ENCODE measurements around the gene AMPH.
A peak's percentile ranks its signal among the peaks of the same experiment; 100 is the strongest.
"Not testable (repeated sequence)": the region's sequence is repeated elsewhere in the genome, so short reads cannot be mapped to it uniquely, and the experiment has no call there.

Gene AMPH

DNA sequence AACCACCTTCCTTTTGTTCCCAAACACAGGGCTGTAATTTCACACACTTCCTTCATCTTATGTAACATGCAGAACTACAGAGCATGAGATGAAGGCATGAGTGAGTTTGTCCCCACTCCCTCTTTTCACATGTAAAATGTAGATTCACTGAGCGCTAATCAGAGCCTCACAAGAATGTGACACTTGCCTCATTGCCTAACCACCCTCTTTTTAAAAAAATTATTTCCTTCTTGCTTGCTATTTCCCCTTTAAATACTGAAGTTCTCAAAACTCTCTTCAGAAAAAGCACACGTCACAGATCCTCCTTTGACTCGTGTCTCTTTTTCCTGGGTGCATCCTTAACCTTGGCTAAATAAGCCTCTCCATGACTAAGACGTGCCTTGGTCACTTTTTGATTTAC, 236.5 kb downstream of the AMPH start:
- no peak for DNase-seq (ENCODE audit: low read depth)

DNA sequence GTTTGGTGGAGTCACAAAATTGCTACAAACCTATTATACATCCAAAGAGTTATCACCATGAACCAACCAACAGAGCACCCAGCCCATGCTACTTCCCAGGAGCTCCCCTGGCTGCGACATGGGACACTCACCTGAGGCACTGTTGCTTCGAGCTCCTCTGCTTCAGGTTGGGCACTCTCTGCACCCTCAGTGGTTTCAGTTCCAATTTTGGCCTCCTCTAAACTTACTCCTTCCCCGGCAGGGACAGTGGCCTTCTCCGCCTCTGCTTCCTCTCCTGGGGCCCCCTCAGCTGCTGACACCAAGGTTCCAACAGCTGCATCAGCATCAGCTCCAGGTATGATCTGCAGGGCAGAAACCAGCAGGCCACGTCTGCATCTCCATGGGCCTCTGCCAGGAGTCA, 237.3 kb downstream of the AMPH start:
- DNase-seq (ENCODE audit: low read depth): no peak

DNA sequence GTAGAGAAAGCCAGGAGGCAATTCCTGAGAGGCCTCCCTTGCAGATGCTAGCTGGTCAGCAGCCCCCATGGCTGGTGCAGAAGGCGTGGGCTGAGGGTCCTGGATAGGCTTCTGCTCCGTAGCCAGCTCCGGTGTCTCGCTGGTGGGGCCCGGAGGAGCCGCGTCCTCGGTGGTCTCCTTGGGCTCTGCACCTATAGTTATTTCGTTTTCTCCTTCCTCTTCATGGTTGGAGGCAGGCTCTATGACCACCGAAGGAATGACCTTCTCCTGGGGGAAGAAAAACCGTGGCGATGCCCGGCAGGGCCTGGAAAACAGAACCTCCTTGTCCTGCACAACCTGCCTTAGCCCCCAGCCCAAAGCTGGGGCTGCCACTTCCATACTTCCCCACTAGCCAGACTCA, 239.4 kb downstream of the AMPH start:
- no peak for DNase-seq (ENCODE audit: low read depth)

DNA sequence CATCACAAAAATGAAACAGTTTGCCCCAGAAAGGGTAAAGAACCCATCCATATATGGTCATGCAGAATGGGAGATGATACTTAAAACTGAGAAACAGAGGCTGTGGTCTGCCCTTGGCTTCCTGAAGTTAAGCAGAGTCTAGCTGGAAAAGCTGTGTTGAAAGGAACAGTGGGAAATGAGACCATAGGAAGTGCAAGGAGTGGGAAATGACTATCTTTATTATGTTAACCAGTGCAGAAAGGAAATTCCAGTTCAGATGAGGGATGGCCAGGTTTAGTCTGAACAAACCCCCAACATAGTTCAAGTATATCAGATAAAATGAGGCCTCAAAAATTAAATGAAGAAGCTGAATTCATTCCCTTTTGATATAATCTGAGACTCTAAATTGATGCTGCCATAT, 245.5 kb downstream of the AMPH start:
- DNase-seq (ENCODE audit: low read depth): no peak

DNA sequence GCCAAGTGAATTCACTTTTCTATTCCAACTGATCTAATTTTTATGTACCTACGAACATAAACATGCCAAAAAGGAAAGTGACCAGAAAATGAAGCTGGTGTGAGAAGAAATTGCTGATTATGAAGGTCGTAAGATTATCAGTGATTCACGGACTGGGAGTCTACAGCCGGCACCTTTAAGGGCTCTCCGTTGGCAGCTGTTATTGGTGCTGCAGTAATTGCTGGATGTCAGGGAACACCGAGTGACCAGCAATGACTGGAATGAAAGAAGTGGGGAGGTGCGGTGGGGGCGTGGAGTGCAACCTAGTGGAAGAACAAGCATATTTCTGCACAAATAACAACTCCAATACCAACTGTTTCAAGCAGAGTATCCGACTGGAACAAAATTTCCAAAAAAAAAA, 247.9 kb downstream of the AMPH start:
- DNase-seq (ENCODE audit: low read depth): no peak

DNA sequence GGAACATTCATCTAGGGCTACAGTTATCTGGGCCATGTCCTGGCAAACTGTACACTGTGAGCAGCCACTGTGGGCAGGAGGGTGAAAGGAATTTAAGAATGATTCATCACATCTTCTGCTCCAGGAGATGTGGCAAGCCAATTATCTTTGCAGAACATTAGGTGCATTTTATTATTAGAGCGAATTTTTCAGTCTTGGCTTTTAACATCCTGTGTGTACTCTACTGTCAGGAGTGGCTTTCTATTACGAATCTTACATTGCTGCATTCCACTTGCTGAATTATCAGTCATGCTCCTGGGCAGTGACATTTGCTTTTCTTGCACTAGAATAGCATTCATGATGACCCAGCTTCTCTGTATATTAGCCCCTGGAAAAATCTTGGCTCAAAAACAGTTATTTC, 248.5 kb downstream of the AMPH start:
- no peak for DNase-seq (ENCODE audit: low read depth)

DNA sequence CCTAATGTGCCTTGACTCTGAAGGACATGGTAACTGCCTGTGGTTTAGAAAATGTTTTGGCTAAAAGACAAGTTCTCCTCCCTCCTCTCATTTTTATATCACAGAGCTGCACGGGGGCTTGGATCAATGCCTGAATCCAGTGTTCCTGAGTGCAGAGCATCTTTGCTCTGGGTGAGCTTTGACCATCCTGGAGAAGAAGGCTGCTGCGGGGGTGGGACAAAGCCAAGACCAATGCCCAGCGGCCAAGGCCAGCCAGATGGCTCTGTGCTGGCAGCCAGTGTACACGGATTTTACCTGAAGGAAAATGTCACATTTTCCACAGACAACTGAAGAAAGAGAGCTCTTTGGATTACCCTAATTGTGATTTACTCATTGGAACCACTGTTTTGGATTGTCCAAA, 255.7 kb downstream of the AMPH start:
- DNase-seq (ENCODE audit: low read depth): no peak

DNA sequence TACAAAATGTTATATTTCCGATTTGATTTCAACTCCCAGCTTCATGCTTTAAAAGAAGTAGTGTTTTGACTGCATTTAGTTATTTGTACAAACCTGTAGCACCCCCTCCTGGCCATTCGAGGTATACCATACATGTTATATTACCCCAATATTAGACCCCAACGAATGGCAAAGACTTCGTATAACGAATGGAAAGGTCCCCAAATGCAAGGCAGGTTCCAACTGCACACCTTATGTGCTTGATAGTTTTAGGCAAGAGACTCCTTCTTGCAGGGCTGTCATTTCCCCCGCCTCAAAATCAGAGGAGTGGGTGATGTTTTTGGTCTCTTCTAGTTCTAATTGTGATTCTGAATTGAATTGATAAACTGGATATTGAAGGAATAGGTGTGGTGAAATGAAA, 256.7 kb downstream of the AMPH start:
- DNase-seq (ENCODE audit: low read depth): peak; percentile 42

DNA sequence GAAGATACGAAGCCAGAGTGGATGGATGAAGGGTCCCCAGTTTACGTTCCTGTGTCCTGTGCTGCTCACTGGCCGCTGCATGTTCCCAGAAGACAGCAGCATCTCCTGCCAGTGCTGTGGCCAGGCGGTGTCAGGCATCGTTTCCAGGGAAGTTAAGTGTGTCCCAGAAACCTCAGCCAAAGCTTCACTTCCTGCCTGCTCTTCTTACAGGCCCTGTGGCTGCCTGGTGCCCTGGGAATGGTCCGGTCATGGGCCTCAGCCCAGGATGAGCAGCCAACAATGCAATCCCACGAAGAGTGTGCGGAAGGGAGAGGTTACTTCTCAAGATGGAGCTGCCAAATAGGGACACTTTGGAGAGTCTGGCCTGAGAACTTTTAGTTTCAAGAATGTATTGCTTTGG, 258.0 kb downstream of the AMPH start:
- no peak for DNase-seq (ENCODE audit: low read depth)

DNA sequence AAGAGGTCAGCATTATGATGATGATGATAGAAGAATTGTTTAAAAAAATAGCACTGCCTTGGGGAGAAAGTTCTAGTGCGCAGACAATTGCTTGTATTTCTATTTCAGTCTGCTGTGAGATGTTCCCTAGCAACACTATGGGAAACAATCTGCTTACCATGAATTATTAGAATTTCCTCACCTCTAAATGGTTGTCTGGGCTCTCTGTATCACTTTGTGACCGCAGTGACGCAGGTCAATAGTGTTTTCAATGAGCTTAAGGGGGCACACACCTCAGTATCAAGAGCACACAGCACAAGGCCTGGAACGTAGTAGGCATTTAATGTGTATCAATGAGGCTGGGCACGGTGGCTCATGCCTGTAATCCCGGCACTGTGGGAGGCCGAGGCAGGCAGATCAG, 258.9 kb downstream of the AMPH start:
- DNase-seq (ENCODE audit: low read depth): no peak

DNA sequence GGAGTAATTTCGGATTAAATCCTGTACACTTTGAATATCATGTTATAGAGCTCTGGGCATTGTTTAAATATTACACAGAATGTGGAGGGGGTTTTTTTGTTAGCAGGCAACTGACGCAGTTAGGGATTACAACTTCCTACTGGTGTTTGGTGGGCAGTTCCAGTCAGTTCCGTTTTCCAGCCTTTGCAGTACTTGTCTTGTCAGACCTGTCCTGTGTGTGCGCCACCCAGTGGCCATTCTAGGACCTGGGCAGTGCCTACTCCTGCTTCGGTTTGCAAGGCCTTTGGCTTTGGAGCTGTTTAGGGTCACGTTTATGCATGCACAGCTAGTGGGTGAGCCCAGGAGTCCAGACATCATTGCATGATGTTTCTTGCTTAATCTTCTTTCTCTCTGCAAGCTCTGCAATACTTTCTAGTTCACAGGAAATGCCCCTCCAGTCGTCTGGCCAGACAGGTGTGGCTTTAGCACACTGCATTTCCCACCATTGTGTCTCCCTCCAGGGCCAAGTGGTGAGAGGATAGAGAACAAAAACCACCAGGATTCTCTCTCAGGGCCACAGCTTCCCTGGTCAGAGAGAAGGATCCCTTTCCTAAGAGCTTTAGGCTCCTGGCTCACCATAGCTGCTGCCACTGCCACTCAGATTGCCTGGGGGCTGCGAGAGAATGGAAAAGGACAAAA, 261.2 kb downstream of the AMPH start:
- peak; percentile 75 for DNase-seq (ENCODE audit: low read depth)

DNA sequence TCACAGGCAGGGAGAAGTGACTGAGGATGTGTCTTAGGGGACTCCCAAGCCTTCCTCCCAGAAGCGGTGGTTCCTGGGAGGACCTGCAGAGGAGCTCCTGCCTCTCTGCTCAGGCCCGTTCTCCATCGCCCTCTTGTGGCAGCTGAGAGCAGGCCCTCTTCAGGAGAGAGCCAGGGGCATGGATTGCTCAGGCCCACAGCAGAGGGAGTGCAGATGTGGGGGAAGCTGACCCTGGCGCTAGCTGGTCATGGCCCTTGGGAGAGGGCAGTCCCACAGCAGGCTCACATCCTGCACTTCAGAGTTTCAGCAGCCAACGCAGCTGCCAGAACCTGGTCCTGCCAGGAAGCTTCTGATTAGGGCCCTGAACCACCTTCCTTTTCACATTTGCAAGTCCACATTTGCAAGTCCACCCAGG, 263.0 kb downstream of the AMPH start:
- DNase-seq (ENCODE audit: low read depth): peak; percentile 70

DNA sequence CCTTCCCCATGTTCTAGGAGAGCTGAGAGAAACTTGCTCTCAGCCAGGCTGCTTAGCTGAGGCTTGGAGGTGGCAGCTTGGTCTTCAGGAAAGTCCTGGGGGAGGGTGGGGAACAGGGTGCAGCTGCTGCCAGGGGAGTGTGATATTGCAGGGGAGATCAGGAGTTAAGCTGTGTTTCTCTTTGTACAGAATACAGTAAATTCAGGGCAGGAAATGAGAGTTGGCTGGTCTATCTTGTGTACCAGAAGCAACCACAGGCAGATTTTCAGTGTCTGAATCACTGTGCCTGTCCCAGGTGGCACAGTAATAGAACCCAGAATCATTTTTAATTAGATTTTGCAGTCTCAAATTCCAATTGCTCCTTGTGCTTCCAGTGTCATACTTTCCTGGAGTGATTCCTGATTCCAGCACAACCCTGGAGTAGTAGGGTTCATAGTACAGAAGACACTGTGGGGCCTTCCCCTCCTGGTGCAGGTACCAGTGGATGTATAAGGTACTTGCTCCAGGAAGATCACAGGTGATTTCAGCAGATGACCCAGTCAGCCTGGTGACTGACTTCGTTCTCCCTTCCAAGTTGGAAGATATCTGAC, 263.8 kb downstream of the AMPH start:
- DNase-seq (ENCODE audit: low read depth): no peak

DNA sequence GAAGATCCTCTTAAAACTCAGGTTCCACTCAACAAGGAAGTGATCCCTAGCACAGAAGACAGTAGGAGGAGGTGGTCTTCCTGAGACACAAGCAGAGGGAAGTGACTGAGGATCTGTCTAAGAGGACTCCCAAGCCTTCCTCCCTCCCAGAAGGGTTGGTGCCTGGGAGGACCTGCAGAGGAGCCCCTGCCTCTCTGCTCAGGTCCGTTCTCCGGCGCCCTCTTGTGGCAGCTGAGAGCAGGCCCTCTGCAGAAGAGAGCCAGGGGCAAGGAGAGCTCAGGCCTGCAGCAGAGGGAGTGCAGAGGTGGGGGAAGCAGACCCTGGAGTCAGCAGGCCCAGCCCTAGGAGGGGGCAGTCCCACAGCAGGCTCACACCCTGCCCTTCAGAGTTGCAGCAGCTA, 267.8 kb downstream of the AMPH start:
- peak; percentile 54 for DNase-seq (ENCODE audit: low read depth)

DNA sequence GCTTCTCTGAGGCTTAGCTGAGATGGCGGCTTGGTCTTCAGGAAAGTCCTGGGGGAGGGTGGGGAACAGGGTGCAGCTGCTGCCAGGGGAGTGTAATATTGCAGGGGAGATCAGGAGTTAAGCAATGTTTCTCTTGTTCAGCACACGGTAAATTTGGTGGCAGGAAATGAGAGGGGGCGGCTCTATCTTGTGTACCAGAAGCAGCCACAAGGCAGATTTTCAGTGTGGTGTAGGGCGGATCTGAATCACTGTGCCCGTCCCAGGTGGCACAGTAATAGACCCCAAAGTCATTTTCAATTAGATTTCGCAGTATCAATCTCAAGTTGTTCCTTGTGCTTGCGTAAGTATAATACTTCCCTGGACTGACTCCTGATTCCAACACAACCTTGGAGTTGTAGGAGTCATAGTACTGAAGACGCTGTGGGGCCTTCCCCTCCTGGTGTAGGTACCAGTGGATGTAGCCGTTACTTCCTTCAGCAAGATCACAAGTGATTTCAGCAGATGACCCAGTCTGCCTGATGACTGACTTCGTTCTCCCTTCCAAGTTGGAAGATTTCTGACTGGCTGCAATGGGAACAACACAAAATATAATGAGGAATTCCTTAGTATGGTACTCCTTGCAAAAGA, 268.4 kb downstream of the AMPH start:
- peak; percentile 44 for DNase-seq (ENCODE audit: low read depth)

DNA sequence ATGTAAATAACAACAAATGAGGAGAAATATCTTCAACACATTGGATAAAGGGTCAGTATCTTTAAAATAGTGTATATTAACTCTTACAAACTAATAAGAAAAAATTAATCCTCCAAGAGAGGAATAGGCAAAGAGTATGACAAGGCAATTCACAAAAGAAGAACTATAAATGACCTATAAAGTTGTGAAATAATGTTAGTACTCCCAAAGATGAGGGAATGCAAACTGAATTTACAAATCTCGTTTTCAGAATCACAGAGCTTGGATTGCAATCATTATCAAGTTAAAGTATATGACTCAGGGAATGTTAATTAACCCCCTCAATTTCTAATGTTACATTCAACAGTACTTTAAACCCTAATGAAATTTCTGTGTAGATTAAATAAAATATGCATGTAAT, 270.4 kb downstream of the AMPH start:
- DNase-seq (ENCODE audit: low read depth): no peak

DNA sequence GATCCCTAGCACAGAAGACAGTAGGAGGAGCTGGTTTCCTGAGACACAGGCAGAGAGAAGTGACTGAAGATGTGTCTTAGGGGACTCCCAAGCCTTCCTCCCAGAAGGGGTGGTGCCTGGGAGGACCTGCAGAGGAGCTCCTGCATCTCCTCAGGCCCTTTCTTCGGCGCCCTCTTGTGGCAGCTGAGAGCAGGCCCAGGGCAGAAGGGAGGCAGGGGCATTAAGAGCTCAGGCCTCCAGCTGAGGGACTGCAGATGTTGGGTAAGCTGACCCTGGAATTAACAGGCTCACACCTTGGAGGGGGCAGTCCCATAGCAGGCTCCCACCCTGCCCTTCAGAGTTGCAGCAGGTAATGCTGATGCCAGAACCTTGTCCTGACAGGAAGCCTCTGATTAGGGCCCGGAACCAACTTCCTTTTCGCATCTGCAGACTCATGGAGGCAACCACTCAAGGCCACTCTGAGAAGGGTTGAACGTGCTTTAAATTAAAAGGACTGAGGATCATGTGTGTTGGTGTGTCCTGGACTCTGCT, 272.0 kb downstream of the AMPH start:
- peak; percentile 68 for DNase-seq (ENCODE audit: low read depth)

DNA sequence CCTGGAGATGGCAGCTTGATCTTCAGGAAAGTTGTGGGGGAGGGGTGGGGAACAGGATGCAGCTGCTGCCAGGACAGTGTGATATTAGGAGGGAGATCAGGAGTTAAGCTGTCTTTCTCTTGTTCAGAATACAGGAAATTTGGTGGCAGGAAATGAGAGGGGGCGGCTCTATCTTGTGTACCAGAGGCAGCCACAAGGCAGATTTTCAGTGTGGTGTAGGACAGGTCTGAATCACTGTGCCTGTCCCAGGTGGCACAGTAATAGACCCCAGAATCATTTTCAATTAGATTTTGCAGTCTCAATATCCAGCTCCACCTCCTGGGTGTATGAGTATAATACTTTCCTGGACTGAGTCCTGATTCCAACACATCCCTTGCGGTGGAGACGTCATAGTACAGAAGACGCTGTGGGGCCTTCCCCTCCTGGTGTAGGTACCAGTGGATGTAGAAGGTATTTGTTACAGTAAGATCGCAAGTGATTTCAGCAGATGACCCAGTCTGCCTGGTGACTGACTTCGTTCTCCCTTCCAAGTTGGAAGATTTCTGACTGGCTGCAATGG, 272.8 kb downstream of the AMPH start:
- not testable (repeated sequence) for DNase-seq (ENCODE audit: low read depth)

DNA sequence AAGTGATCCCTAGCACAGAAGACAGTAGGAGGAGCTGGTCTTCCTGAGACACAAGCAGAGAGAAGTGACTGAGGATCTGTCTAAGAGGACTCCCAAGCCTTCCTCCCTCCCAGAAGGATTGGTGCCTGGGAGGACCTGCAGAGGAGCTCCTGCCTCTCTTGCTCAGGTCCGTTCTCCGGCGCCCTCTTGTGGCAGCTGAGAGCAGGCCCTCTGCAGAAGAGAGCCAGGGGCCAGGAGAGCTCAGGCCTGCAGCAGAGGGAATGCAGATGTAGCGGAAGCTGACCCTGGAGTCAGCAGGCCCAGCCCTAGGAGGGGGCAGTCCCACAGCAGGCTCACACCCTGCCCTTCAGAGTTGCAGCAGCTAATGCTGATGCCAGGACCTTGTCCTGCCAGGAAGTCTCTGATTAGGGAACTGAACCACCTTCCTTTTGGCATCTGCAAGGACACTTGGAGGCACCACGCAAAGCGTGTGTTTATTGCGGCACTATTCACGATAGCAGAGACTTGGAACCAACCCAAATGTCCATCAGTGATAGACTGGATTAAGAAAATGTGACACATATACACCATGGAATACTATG, 276.8 kb downstream of the AMPH start:
- DNase-seq (ENCODE audit: low read depth): not testable (repeated sequence)

DNA sequence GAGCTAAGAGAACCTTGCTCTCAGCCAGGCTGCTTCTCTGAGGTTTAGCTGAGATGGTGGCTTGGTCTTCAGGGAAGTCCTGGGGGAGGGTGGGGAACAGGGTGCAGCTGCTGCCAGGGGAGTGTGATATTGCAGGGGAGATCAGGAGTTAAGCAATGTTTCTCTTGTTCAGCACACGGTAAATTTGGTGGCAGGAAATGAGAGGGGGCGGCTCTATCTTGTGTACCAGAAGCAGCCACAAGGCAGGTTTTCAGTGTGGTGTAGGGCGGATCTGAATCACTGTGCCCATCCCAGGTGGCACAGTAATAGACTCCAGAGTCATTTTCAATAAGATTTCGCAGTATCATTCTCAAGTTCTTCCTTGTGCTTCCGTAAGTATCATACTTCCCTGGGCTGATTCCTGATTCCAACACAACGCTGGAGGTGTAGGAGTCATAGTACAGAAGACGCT, 277.7 kb downstream of the AMPH start:
- DNase-seq (ENCODE audit: low read depth): not testable (repeated sequence)

DNA sequence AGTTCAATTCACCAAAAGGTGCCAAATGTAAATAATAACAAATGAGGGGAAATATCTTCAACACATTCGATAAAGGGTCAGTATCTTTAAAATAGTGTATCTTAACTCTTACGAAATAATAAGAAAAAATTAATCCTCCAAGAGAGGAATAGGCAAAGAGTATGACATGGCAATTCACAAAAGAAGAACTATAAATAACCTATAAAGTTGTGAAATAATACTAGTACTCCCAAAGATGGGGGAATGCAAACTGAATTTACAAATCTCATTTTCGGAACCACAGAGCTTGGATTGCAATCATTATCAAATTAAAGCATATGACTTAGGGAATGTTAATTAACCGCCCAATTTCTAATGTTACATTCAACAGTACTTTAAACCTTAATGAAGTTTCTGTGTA, 279.6 kb downstream of the AMPH start:
- DNase-seq (ENCODE audit: low read depth): no peak

DNA sequence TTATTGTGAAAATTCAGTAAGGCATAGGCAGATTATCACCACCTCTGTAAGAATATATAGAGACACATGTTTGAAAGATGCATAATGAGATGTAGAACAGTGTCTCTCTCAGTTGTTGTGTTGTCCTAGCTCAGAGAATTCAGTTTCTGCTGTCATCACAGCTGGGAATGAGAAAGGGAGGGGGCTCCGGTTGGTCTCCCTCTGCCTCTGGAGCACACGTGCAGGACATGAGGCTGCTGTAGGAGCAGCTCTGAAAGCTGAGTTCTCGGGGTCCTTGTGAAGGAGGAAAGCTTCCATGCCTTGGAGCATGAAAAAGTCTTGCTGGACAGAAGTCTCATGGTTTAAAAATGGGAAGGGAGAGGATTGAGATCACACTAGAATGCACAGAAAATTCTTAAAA, 280.4 kb downstream of the AMPH start:
- not testable (repeated sequence) for DNase-seq (ENCODE audit: low read depth)

All from stimulated activated CD4-positive, alpha-beta T cell treated with anti-CD3 and anti-CD28 coated beads, Interleukin-2, amount 100 ng/mL, for 4 hours (primary cell).